ENCODE data around the gene KIAA0319L.

DNA sequence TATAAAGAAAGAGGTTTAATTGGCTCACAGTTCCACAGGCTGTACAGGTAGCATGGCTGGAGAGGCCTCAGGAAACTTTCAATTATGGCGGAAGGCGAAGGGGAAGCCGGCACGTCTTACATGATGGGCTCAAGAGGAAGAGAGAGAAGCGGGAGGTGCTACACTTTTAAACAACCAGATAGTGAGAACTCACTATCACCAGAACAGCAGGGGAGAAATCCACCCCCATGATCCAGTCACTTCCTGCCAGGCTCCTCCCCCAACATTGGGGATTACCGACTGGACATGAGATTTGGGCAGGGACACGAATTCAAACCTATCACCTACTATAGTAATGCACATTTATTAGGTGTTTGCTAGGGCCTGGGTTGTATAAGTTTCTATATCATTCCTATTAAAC, 170.9 kb downstream of the KIAA0319L start:
- TF ChIP-seq, protein P1, sequence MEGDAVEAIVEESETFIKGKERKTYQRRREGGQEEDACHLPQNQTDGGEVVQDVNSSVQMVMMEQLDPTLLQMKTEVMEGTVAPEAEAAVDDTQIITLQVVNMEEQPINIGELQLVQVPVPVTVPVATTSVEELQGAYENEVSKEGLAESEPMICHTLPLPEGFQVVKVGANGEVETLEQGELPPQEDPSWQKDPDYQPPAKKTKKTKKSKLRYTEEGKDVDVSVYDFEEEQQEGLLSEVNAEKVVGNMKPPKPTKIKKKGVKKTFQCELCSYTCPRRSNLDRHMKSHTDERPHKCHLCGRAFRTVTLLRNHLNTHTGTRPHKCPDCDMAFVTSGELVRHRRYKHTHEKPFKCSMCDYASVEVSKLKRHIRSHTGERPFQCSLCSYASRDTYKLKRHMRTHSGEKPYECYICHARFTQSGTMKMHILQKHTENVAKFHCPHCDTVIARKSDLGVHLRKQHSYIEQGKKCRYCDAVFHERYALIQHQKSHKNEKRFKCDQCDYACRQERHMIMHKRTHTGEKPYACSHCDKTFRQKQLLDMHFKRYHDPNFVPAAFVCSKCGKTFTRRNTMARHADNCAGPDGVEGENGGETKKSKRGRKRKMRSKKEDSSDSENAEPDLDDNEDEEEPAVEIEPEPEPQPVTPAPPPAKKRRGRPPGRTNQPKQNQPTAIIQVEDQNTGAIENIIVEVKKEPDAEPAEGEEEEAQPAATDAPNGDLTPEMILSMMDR (IDR thresholded peaks at IDR 0.05) = no peak
- TF ChIP-seq SMC3 (IDR thresholded peaks at IDR 0.05) (no peak), EP300 (IDR thresholded peaks at IDR 0.05) (no peak), POLR2A (IDR thresholded peaks at IDR 0.05; ENCODE audit: low read length) (no peak), CBX2 (IDR thresholded peaks at IDR 0.05; ENCODE audit: borderline replicate concordance, low read depth) (no peak), HDAC2 (IDR thresholded peaks at IDR 0.05) (no peak), POLR2AphosphoS2 (conservative IDR thresholded peaks at IDR 0.05; ENCODE audit: low read length) (no peak), RCOR1 (IDR thresholded peaks at IDR 0.05; ENCODE audit: low read depth, low read length) (no peak), MYC (IDR thresholded peaks at IDR 0.05; ENCODE audit: borderline replicate concordance, low read length) (no peak), RAD21 (conservative IDR thresholded peaks at IDR 0.05 in 1 of 2, IDR thresholded peaks at IDR 0.05 in 1 of 2) (no peak), CHD2 (IDR thresholded peaks at IDR 0.05; ENCODE audit: low read length, partially characterized antibody) (no peak), MAZ (IDR thresholded peaks at IDR 0.05; ENCODE audit: borderline replicate concordance, low read depth, low read length) (no peak)
